Measurements from ENCODE around the gene AMBP.

The AMBP gene

GRCh38 chr9:114031037-114031630, 47.0 kb downstream of the AMBP start:
- DNase-seq (ENCODE audit: low read depth): no peak

- DNase-seq (ENCODE audit: low read depth): no peak
These were observed 47.7 kb downstream of the AMBP start for GRCh38 chr9:114030364-114030763.

GRCh38 chr9:114029311-114030170, 48.6 kb downstream of the AMBP start:
- no peak for DNase-seq (ENCODE audit: low read depth)

- no peak for DNase-seq (ENCODE audit: low read depth)
These were observed 49.5 kb downstream of the AMBP start for GRCh38 chr9:114028646-114029045.

- no peak for DNase-seq (ENCODE audit: low read depth)
These were observed 50.1 kb downstream of the AMBP start for GRCh38 chr9:114027863-114028465.

GRCh38 chr9:114027159-114027862, 50.8 kb downstream of the AMBP start:
- DNase-seq (ENCODE audit: low read depth): no peak

GRCh38 chr9:114026335-114026734, 51.8 kb downstream of the AMBP start:
- no peak for DNase-seq (ENCODE audit: low read depth)

GRCh38 chr9:114025760-114026159, 52.3 kb downstream of the AMBP start:
- DNase-seq (ENCODE audit: low read depth): no peak

GRCh38 chr9:114025196-114025753, 52.8 kb downstream of the AMBP start:
- DNase-seq (ENCODE audit: low read depth): no peak

- DNase-seq (ENCODE audit: low read depth): no peak
These were observed 54.1 kb downstream of the AMBP start for GRCh38 chr9:114023961-114024360.

GRCh38 chr9:114021578-114021977, 56.5 kb downstream of the AMBP start:
- DNase-seq (ENCODE audit: low read depth): no peak

GRCh38 chr9:114017741-114018715, 60.1 kb downstream of the AMBP start:
- DNase-seq (ENCODE audit: low read depth): no peak

- DNase-seq (ENCODE audit: low read depth): no peak
These were observed 61.3 kb downstream of the AMBP start for GRCh38 chr9:114016629-114017423.

GRCh38 chr9:114016101-114016500, 62.0 kb downstream of the AMBP start:
- DNase-seq (ENCODE audit: low read depth): no peak

- DNase-seq (ENCODE audit: low read depth): no peak
These were observed 62.5 kb downstream of the AMBP start for GRCh38 chr9:114015607-114016006.

GRCh38 chr9:114014044-114014443, 64.1 kb downstream of the AMBP start:
- no peak for DNase-seq (ENCODE audit: low read depth)

- no peak for DNase-seq (ENCODE audit: low read depth)
These were observed 66.0 kb downstream of the AMBP start for GRCh38 chr9:114012126-114012525.

- no peak for DNase-seq (ENCODE audit: low read depth)
These were observed 66.8 kb downstream of the AMBP start for GRCh38 chr9:114011313-114011712.

Data from stimulated activated CD8-positive, alpha-beta memory T cell treated with anti-CD3 and anti-CD28 coated beads, Interleukin-15, amount 100 ng/mL, for 24 hours (primary cell).